ENCODE data around the gene ADH1A.
"Not testable (repeated sequence)": the region's sequence is repeated elsewhere in the genome, so short reads cannot be mapped to it uniquely, and the experiment has no call there.

- not testable (repeated sequence) for TF ChIP-seq CTCF, POLR2A (IDR thresholded peaks at IDR 0.05)
These were observed 62.1 kb downstream of the ADH1A start for GRCh38 chr4:99228706-99229105.
